H1 (cell line): ENCODE results near the gene DDX47. TPM values are rescaled to one million over a fixed set of nuclear protein-coding genes. Genes with fewer than 3 reads are reported as not detected.

Source experiments
- EP300 ChIP-seq, 2 experiments: IDR thresholded peaks; 1 replicate in 1 of 2; 2 replicates in 1 of 2; pipeline ENCODE4 v1.6.1; 2011 to 2012; ENCODE audit warnings: low read depth in 2 of 2, low read length in 2 of 2, mild to moderate bottlenecking in 2 of 2, borderline replicate concordance in 1 of 2, inconsistent platforms in 1 of 2, moderate library complexity in 1 of 2
- RAD21 ChIP-seq, 2 experiments: IDR thresholded peaks in 1 of 2; conservative IDR thresholded peaks in 1 of 2; 2 replicates each; pipeline ENCODE4 v1.6.1; 2011; ENCODE audit warnings: low read depth in 2 of 2, low read length in 2 of 2, improper control_type of control experiment in 1 of 2, inconsistent platforms in 1 of 2, mild to moderate bottlenecking in 1 of 2, moderate library complexity in 1 of 2
- SAP30 ChIP-seq: fragments of 300-600 bp; sonication (generic); IDR thresholded peaks from 2 replicates; pipeline ENCODE4 v1.7.1; 2012; ENCODE audit warnings: low read length, moderate library complexity, mild to moderate bottlenecking, inconsistent platforms; ENCODE audit not compliant: insufficient read depth, insufficient replicate concordance
- polyA plus RNA-seq, 7 experiments: library from polyadenylated mRNA; depleted of rRNA in 3 of 7; stranded (reverse) in 5 of 7; unstranded in 2 of 7; fragments of >200 nt in 5 of 7; fragments of 200-250 nt in 2 of 7; gene quantifications; 1 replicate in 5 of 7; 2 replicates in 1 of 7; 4 replicates in 1 of 7; pipeline versions ENCODE4 v1.2.1 to v1.2.3, GENCODE V29; 2011 to 2013; ENCODE audit warnings: missing spikeins in 2 of 7, mixed read lengths in 2 of 7
- total RNA-seq: library from RNA; stranded (reverse); fragmentation: NEBNext Ultra II Directional; extraction: Animal tissue kit (Norgen Biotek cat#: 25700); gene quantifications from 2 replicates; pipeline ENCODE4 v1.2.1, GENCODE V29; 2021
- TF ChIP-seq, protein P1 (sequence below): fragments of 300-600 bp; sonication (generic); IDR thresholded peaks from 2 replicates; pipeline ENCODE4 v1.7.1; 2012; ENCODE audit warnings: low read length, moderate library complexity, mild to moderate bottlenecking, inconsistent platforms; ENCODE audit not compliant: insufficient replicate concordance

The DDX47 gene
- total and polyA plus RNA-seq, 2 of the 8 experiments (the other 6 are each of a cell fraction or from before 2014, with no cell fraction given) = 54.4 to 74.2 TPM

DNA sequence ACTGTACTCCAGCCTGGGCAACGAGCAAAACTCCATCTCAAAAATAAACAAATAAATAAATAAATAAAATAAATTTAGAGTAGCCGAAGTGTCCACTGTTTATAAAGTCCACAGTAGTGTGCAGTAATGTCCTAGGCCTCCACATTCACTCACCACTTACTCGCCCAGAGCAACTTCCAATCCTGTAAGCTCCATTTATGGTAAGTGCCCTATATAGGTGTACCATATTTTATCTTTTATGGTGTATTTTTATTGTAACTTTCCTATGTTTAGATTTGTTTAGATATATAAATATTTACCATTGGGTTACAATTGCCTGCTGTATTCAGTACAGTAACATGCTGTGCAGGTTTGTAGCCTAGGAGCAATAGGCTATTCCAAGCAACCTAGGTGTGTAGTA is 40.3 kb downstream of the DDX47 start (continued):
- TF ChIP-seq, protein P1, sequence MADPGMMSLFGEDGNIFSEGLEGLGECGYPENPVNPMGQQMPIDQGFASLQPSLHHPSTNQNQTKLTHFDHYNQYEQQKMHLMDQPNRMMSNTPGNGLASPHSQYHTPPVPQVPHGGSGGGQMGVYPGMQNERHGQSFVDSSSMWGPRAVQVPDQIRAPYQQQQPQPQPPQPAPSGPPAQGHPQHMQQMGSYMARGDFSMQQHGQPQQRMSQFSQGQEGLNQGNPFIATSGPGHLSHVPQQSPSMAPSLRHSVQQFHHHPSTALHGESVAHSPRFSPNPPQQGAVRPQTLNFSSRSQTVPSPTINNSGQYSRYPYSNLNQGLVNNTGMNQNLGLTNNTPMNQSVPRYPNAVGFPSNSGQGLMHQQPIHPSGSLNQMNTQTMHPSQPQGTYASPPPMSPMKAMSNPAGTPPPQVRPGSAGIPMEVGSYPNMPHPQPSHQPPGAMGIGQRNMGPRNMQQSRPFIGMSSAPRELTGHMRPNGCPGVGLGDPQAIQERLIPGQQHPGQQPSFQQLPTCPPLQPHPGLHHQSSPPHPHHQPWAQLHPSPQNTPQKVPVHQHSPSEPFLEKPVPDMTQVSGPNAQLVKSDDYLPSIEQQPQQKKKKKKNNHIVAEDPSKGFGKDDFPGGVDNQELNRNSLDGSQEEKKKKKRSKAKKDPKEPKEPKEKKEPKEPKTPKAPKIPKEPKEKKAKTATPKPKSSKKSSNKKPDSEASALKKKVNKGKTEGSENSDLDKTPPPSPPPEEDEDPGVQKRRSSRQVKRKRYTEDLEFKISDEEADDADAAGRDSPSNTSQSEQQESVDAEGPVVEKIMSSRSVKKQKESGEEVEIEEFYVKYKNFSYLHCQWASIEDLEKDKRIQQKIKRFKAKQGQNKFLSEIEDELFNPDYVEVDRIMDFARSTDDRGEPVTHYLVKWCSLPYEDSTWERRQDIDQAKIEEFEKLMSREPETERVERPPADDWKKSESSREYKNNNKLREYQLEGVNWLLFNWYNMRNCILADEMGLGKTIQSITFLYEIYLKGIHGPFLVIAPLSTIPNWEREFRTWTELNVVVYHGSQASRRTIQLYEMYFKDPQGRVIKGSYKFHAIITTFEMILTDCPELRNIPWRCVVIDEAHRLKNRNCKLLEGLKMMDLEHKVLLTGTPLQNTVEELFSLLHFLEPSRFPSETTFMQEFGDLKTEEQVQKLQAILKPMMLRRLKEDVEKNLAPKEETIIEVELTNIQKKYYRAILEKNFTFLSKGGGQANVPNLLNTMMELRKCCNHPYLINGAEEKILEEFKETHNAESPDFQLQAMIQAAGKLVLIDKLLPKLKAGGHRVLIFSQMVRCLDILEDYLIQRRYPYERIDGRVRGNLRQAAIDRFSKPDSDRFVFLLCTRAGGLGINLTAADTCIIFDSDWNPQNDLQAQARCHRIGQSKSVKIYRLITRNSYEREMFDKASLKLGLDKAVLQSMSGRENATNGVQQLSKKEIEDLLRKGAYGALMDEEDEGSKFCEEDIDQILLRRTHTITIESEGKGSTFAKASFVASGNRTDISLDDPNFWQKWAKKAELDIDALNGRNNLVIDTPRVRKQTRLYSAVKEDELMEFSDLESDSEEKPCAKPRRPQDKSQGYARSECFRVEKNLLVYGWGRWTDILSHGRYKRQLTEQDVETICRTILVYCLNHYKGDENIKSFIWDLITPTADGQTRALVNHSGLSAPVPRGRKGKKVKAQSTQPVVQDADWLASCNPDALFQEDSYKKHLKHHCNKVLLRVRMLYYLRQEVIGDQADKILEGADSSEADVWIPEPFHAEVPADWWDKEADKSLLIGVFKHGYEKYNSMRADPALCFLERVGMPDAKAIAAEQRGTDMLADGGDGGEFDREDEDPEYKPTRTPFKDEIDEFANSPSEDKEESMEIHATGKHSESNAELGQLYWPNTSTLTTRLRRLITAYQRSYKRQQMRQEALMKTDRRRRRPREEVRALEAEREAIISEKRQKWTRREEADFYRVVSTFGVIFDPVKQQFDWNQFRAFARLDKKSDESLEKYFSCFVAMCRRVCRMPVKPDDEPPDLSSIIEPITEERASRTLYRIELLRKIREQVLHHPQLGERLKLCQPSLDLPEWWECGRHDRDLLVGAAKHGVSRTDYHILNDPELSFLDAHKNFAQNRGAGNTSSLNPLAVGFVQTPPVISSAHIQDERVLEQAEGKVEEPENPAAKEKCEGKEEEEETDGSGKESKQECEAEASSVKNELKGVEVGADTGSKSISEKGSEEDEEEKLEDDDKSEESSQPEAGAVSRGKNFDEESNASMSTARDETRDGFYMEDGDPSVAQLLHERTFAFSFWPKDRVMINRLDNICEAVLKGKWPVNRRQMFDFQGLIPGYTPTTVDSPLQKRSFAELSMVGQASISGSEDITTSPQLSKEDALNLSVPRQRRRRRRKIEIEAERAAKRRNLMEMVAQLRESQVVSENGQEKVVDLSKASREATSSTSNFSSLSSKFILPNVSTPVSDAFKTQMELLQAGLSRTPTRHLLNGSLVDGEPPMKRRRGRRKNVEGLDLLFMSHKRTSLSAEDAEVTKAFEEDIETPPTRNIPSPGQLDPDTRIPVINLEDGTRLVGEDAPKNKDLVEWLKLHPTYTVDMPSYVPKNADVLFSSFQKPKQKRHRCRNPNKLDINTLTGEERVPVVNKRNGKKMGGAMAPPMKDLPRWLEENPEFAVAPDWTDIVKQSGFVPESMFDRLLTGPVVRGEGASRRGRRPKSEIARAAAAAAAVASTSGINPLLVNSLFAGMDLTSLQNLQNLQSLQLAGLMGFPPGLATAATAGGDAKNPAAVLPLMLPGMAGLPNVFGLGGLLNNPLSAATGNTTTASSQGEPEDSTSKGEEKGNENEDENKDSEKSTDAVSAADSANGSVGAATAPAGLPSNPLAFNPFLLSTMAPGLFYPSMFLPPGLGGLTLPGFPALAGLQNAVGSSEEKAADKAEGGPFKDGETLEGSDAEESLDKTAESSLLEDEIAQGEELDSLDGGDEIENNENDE = no peak
- TF ChIP-seq RAD21 (IDR thresholded peaks at IDR 0.05 in 1 of 2, conservative IDR thresholded peaks at IDR 0.05 in 1 of 2; ENCODE audit: low read depth in 2 of 2, low read length in 2 of 2) (no peak), EP300 (IDR thresholded peaks at IDR 0.05; ENCODE audit: borderline replicate concordance in 1 of 2, low read depth in 2 of 2, low read length in 2 of 2) (no peak), SAP30 (no peak)
